DMS 273 (cell line): ENCODE results near the gene SLC27A6.

Experiments
- DNase-seq: peaks from one replicate; lab custom pipeline; 2025; ENCODE audit not compliant: unreplicated experiment; lab: John Stamatoyannopoulos, UW

Gene SLC27A6

DNA sequence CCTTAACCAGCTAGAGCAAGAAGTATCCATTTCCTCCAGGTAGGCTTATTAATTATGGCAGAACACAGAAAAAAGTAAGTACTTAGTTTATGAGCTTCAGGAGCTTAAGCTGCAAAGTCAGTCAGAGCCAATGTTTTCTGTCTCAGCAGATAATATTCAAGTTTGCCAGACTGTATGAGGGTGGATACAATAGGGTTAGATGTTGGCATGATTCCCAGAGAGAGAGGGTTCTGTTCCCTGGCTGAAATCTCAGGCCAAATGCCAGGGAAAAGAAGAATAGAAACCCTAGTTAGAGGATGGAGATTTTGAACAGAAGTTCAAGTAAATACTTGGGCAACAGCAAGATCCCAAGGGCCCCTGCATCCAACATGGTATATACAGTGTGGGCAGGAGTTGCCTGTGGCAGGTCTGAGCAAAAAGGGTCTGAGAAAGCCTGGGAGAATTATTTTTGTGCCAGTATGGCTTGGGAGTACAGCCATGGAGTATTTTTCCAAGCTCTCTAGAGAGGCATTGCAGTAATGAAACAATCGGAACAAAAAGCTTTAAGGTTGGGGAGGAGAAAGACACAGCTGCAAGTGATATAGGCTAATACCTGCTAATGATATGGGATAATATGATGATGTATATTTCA, 98.3 kb downstream of the SLC27A6 start:
- peak; percentile 89 for DNase-seq

GRCh38 chr5:129065721-129066120, 100.4 kb downstream of the SLC27A6 start:
- no peak for DNase-seq

- no peak for DNase-seq
These were observed 102.5 kb downstream of the SLC27A6 start for GRCh38 chr5:129067745-129068144.

GRCh38 chr5:129069292-129069691, 104.0 kb downstream of the SLC27A6 start:
- DNase-seq, result no peak

DNA sequence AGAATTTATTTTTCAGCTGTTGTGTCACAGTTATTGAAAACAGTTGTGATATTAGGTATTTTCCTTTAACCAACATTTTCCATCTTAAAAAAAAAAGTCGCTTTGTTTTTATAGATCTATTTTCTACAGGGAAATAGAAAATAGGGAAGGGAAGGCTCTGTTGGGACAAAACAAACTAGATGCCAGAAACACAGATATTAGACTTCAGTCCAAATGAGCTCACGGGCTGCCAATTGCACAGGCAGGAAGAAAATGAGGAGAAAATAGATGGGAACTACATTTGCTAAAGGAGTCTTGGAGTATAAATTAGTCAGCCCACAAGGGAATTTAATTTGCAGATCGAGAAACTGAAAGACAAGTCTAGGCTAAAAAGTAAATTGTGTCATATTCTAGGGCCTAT, 107.8 kb downstream of the SLC27A6 start:
- no peak for DNase-seq

DNA sequence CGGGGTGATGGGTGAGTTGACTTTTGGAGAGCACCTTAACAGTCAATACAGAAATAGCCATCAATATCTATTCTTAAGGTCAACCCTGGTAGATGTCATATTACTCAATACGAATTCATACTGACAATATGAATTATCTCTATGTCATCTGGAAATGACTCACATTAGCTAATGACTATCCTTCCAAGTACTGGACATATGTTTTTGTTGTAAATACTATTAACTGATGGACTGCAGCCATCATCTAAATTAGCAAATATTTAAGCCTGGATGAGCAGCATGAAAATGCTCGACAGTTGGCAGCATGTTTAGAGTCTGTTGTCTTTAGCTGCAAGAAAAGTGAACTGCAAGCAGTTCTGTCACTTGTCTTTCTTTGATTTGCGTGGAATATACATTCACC, 109.6 kb downstream of the SLC27A6 start:
- peak; percentile 54 for DNase-seq

GRCh38 chr5:129077433-129078075, 112.3 kb downstream of the SLC27A6 start:
- DNase-seq, result no peak

DNA sequence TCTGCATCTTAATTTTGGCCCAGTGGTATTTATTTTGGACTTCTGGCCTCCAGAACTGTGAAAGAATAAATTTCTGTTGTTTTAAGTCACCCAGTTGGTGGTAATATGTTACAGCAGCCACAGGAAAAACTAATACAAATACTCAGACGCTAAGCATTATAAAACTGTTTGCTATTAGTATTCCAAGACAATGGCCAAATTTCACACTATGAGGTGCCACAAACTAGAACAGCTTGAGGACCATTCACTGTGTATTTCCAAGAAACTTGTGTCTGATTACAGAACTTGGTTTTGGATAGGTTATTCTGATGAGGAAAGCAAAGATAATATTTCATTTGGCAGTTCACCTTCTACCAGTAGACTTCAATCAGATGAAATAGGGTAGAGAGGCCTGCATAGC, 113.0 kb downstream of the SLC27A6 start:
- DNase-seq, result no peak

DNA sequence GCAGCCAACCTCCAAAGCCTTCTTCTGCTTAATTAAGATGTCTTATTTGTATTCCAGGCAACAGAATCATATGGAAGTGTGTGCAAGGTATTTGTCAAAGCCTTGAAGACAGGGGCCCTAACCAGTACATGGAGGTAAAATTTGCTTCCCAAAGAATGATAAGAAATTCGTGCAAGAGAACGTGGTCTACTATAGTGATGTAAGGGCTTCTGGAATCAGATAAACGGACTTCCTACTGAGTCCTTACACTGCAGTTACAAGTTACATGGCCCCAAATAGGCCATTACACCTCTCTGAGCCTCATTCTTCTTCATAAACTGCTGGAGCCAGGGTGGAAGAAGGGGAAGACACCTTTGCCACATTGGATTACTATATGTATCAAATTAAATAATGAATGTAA, 113.4 kb downstream of the SLC27A6 start:
- no peak for DNase-seq

DNA sequence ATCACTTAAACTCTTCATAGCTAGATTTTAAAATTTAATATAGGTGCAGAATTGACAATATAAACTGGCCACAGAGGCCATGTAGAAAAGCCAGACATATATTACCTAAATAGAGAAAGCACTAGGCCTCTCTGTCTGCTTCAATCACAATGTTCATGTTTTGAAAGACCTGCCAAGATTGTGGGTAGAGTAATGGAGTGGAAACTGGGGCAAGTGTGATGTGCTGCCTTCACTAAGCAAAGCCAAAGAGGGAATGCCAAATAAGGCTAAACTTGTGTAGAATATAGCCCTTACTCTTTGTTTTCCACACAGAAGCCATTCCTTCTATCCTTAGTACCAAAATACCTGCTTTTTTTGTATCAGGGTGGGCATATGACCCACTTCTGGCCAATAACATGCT, 114.2 kb downstream of the SLC27A6 start:
- DNase-seq, result no peak

DNA sequence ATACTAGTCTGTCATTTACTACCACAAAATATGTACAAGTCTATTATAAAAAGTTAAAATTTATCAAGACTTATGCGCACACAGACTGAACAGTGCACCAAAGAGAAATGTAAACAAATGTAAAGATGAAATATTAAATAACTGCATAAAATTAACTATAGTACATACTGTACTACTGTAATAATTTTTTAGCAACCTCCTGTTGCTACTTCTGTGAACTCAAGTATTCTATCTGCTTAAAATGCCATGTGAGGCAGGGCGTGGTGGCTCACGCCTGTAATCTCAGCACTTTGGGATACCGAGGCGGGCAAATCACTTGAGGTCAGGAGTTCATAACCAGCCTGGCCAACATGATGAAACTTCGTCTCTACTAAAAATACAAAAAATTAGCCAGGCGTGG, 115.5 kb downstream of the SLC27A6 start:
- DNase-seq, result no peak

DNA sequence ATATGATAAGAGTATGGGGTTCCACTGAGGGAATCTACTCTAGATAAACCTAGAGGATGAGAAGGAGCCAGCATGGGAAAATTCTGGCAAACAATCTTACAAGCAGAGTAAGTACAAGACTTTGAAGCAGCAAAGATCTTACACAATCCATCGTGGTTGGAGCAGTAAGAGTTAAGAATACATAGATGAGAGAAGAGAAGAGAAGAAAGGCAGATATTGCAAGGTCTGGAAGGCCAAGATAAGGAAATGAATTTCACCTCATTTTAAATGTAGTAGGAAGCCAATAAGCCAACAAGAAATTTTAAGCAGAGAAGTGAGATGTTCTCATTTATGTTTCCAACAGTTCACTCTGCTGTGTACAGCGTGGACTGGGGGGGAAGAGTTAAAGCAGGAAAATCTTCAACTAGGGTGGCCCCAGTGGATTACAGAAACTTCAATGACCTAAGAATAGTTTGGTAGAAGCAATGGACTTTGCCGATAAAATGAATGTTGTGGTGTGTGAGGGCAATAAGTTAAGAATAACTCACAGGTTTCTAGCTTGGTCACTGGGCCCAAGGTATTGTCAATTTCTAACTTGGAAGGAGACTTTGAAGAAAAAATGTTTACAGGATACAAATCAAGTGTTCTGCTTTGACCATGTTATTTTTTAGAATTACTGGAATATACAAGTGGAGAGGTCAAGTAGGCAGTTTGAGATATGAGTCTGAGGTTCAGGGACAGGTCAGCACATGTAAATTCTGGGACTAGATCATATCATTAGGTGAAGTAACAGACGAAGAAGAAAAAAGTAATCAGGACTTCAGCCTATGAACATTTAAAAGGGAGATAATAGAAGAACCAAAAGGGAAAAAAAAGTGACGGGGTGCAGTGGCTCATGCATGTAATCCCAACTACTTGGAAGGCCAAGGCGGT, 117.2 kb downstream of the SLC27A6 start:
- DNase-seq, result no peak
